GM10248 (cell line): ENCODE measurements around the gene TRMT11.

Source experiments
- CTCF ChIA-PET: fragments of 300-600 bp; sonication (Branson Sonifier 250); formaldehyde crosslinking; extraction: SDS; loops from one replicate; lab custom pipeline; 2021; ENCODE audit warnings: antibody characterized with exemption; lab: Yijun Ruan, JAX
- POLR2A ChIA-PET: fragments of 350-650 bp; sonication (Branson Sonifier 250); formaldehyde crosslinking; extraction: SDS; loops from one replicate; lab custom pipeline; 2020; ENCODE audit warnings: antibody characterized with exemption; lab: Yijun Ruan, JAX
- DNase-seq: peaks from one replicate; pipeline ENCODE4 v3.0.0; 2012; ENCODE audit errors: extremely low spot score
- TF ChIP-seq, protein P1 (sequence below): IDR thresholded peaks from 2 replicates; pipeline ENCODE4 v1.5.1; 2012; ENCODE audit warnings: mild to moderate bottlenecking, low read depth; ENCODE audit errors: extremely low read depth, missing control alignments, control extremely low read depth

Gene TRMT11

GRCh38 chr6:125985979-125986300 is 400 bp upstream of the TRMT11 start:
- TF ChIP-seq, protein P1, sequence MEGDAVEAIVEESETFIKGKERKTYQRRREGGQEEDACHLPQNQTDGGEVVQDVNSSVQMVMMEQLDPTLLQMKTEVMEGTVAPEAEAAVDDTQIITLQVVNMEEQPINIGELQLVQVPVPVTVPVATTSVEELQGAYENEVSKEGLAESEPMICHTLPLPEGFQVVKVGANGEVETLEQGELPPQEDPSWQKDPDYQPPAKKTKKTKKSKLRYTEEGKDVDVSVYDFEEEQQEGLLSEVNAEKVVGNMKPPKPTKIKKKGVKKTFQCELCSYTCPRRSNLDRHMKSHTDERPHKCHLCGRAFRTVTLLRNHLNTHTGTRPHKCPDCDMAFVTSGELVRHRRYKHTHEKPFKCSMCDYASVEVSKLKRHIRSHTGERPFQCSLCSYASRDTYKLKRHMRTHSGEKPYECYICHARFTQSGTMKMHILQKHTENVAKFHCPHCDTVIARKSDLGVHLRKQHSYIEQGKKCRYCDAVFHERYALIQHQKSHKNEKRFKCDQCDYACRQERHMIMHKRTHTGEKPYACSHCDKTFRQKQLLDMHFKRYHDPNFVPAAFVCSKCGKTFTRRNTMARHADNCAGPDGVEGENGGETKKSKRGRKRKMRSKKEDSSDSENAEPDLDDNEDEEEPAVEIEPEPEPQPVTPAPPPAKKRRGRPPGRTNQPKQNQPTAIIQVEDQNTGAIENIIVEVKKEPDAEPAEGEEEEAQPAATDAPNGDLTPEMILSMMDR, result no peak
- CTCF ChIA-PET, result interaction anchor here (1.1 to 5.0 kb wide), 12 partner anchors 8 to 671 kb away, joined by 3 to 56 read pairs (median 7); partner anchors contain the start of genes HINT3 and NCOA7

GRCh38 chr6:125987026-125987617 is 782 bp downstream of the TRMT11 start:
- POLR2A ChIA-PET, result interaction anchor here (0.7 to 1.6 kb wide), 3 partner anchors 12 to 240 kb away, joined by 3 to 6 read pairs (median 3); partner anchors contain the start of gene NCOA7
- CTCF ChIA-PET, result interaction anchor here (1.0 to 5.0 kb wide), 12 partner anchors 9 to 670 kb away, joined by 3 to 56 read pairs (median 7); partner anchors contain the start of genes HINT3 and NCOA7
- TF ChIP-seq, protein P1, result no peak
- no peak for DNase-seq

More at GRCh38 chr6:125985979-125986300, 400 bp upstream of the TRMT11 start:
- POLR2A ChIA-PET, result interaction anchor here (1.0 to 1.6 kb wide), 4 partner anchors 9 to 1281 kb away, joined by 3 to 6 read pairs (median 4); partner anchors contain the start of gene NCOA7
- DNase-seq, result no peak

DNA sequence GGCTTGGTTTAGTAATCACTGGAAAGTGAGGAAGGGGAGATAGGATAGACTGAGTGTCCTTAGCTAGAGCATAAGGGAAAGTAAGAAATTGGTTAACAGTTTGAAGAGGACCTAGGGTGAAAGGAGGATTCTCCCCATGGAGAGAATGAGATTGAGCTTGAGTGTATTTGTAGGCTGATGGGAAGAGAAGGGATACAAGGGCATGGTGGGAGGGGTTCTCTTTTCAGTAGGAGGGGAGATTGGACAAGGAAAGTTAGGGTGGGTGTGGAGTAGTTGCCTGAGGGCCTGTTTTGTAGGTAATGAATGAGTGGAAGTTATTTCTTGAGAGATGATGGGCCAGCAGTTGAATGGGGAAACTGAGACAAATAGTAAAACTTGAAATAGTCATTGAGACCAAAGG is 1.9 kb downstream of the TRMT11 start:
- CTCF ChIA-PET, result interaction anchor here (1.2 to 5.0 kb wide), 4 partner anchors 8 to 198 kb away, joined by 4 to 56 read pairs (median 4); partner anchors contain the start of gene NCOA7
- POLR2A ChIA-PET, result no interaction called here
- no peak for DNase-seq
- TF ChIP-seq, protein P1, result no peak

DNA sequence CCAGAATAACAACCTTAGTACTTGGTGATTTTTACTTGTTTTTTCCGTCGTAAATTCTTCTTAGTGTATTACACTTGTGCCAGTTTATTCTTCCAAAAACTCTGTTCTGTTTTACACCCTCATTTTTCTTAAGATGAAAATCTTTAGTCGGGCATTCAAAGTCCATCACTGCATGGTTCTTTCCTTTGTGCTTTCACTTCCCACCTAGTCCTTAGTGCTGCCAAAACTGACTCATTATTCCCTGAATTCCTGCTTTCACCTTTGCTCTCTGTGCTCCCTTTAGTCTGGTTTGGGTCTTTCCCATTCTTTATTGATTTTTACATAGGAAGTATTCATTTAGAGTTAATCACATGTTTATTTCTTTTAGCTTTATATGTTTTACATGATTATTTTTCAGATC is 3.3 kb downstream of the TRMT11 start:
- no peak for DNase-seq
- POLR2A ChIA-PET, result no interaction called here
- CTCF ChIA-PET, result interaction anchor here (1.1 to 1.3 kb wide), 2 partner anchors 8 to 15 kb away, joined by 3 to 4 read pairs; no protein-coding TSS in a partner anchor
- TF ChIP-seq, protein P1, result no peak

- POLR2A ChIA-PET, result no interaction called here
- no peak for DNase-seq
- TF ChIP-seq, protein P1, result no peak
- CTCF ChIA-PET, result interaction anchor here (0.8 to 7.7 kb wide), 5 partner anchors 10 to 1129 kb away, joined by 3 to 59 read pairs (median 4); no protein-coding TSS in a partner anchor
Observed at GRCh38 chr6:125991653-125992052, 5.3 kb downstream of the TRMT11 start.

DNA sequence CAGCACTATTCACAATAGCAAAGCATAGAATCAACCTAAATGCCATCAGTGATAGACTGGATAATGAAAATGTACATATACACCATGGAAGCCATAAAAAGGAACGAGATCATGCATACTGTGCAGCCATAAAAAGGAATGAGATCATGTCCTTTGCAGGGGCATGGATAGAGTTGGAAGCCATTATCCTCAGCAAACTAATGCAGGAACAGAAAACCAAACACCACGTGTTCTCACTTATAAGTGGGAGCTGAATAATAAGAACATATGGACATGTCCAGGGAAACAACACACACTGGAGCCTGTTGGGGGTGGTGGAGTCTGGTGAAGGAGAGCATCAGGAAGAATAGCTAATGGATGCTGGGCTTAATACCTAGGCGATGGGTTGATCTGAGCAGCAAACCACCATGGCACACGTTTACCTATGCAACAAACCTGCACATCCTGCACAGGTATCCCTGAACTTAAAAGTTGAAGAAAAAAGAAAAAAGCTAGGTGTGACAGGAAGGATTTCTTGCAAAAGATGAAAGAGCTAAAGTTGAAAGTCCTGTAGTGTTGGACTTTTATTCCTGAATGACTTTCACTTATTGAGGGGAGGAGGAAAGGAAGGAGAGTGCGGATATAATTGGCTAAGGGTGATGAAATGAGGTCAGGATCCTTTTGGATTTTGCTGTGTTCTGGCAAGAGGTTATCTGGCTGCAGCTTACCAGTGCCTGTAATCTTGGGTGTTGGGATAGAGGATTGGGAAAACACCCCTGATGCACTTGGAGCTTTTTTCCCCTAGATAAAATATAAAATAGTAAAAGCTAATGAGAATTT is 8.5 kb downstream of the TRMT11 start:
- ChIA-PET POLR2A (interaction anchor here (1.0 kb wide), 1 partner anchor 9 kb away, joined by 4 read pairs; the partner anchor contains the start of gene TRMT11), CTCF (interaction anchor here (0.7 to 7.7 kb wide), 35 partner anchors 8 to 1355 kb away, joined by 3 to 59 read pairs (median 4); partner anchors contain the start of genes HINT3, RNF146 and TRMT11)
- TF ChIP-seq, protein P1, result no peak
- DNase-seq, result no peak
